ENCODE results near the gene CD2. TPM values are rescaled to one million over a fixed set of nuclear protein-coding genes. Genes with fewer than 3 reads are reported as not detected.

The CD2 gene
- total and polyA plus RNA-seq, 5 experiments from 2014 or later, result 178 to 240 (median 197) TPM

DNA sequence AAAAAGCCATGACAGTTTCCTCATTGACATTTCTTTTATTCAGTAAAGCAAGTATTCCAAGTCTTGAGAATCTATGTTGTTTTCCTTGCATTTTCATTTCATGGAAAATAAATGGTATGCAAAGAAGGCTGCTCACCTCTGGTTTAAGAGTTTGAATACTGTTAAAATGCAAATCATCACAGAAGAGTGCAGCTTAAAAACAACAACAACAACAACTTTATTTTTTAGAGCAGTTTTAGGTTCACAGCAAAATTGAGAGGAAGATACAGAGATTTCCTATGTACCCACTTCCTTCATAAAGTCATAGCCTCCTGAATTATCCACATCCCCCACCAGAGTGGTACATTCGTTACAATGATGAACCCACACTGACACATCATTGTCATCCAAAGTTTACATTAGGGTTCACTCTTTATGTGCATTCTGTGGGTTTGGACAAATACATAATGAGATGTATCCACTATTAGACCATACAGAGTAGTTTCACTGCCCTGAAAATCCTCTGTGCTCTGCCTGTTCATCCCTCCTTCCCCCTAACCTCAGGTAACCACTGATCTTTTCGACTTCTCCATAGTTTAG lies 39.2 kb downstream of the CD2 start:
- no peak for DNase-seq
- POLR2A ChIA-PET, result interaction anchor here (0.8 kb wide), 1 partner anchor 29 kb away, joined by 3 read pairs; no protein-coding TSS in a partner anchor
- Mint-ChIP-seq H3K27me3 (no peaks in the 10 kb centered on the region), H3K36me3 (no peaks in the 10 kb centered on the region), H3K4me3 (no peak overlapping the region), H3K4me1 (peaks cover 21 to 68% (median 43%) of the 10 kb centered on the region in 4 donors), H3K27ac (peak overlapping the region in 4 of 10 donors; percentile 13 to 77 (median 29)), H3K9me3 (peaks cover 0 to 3% (median 0%) of the 10 kb centered on the region in 9 donors)
- no peak for ATAC-seq

DNA sequence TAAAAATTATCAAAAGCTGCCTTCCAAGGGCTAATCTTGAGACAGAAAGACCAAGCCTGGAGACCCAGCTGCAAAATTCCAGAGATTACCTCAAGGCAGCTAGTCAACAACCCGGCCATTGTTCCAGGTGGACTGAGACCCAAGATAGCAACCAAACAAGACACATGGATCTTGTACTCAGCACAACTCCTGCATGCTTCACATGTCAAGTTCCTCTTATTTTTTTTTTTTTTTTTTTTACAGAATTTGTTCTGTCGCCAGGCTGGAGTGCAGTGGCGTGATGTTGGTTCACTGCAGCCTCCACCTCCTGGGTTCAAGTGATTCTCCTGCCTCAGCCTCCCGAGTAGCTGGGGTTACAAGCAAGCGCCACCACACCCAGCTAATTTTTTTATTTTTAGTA lies 40.1 kb downstream of the CD2 start:
- no peak for ATAC-seq
- H3K27me3 Mint-ChIP-seq, result no peaks in the 10 kb centered on the region
- no peak for DNase-seq
- POLR2A ChIA-PET, result interaction anchor here (0.9 to 1.2 kb wide), 2 partner anchors 16 to 23 kb away, joined by 3 to 4 read pairs; no protein-coding TSS in a partner anchor
- H3K27ac Mint-ChIP-seq, result peak overlapping the region in 3 of 10 donors; percentile 14 to 51 (median 32)
- no peak overlapping the region for H3K4me3 Mint-ChIP-seq
- no peaks in the 10 kb centered on the region for H3K36me3 Mint-ChIP-seq
- peaks cover 25 to 69% (median 50%) of the 10 kb centered on the region in 4 donors for H3K4me1 Mint-ChIP-seq
- H3K9me3 Mint-ChIP-seq, result peaks cover 0 to 3% (median 0%) of the 10 kb centered on the region in 9 donors

DNA sequence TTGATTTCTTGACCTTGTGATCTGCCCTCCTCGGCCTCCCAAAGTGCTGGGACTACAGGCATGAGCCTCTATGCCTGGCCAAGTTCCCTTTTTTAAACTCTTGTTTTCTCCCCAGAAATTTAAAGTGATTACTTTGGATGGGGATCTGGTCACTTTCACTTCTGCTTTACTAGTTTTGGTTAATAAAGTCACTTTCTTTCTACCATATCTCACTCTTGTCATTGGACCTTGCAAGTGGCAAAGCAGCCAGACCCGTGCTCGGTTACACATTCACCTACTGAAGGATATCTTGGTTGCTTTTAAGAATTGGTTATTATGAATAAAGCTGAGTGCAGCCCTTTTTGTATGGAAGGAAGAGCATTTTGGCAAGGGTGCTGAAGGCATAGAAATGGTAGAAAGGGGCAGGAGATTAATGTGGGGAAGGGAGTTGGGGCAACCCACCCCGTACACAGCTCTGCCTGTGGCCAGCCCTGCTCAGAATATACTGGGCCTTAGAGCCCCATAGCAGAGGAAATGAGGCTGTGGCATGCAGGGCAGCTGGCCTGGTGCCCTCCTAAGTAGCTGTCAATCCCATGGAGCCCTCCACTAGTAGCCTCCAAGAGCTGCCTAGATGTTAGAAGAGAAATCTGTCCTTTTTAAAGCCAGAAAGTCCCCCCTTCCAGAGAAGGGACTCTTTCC lies 40.7 kb downstream of the CD2 start:
- Mint-ChIP-seq H3K9me3 (peaks cover 0 to under 1% (median 0%) of the 10 kb centered on the region in 9 donors), H3K4me1 (peaks cover 28 to 71% (median 53%) of the 10 kb centered on the region in 4 donors), H3K27me3 (no peaks in the 10 kb centered on the region), H3K27ac (peak overlapping the region in 6 of 10 donors; percentile 26 to 72 (median 43)), H3K36me3 (peaks cover 0 to 2% (median 0%) of the 10 kb centered on the region in 3 donors), H3K4me3 (no peak overlapping the region)
- POLR2A ChIA-PET, result interaction anchor here (0.9 to 1.7 kb wide), 5 partner anchors 9 to 32 kb away, joined by 3 to 5 read pairs (median 4); no protein-coding TSS in a partner anchor
- DNase-seq (no peak), ATAC-seq (peak in 1 of 2 donors; percentile 14)

DNA sequence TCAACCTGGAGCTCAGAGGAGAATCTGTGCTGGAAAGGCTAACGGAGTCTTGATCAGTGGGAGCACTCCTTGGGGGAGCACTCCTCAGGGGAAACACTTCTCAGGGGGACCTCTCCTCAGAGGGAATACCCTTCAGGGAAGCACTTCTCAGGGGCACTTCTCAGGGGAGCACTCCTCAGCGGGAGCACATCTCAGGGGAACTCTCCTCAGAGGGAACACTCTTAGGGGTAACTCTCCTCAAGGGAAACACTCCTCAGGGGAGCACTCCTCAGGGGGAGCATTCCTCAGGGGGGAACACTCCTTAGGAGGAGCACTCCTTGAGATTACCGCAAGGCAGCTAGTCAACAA lies 41.2 kb downstream of the CD2 start:
- Mint-ChIP-seq H3K27ac (peak overlapping the region in 1 of 10 donors; percentile 72), H3K27me3 (no peaks in the 10 kb centered on the region), H3K4me3 (no peak overlapping the region), H3K9me3 (no peaks in the 10 kb centered on the region), H3K36me3 (peaks cover 0 to 2% (median 0%) of the 10 kb centered on the region in 3 donors), H3K4me1 (peaks cover 33 to 71% (median 56%) of the 10 kb centered on the region in 4 donors)
- ATAC-seq (no peak), DNase-seq (no peak)
- POLR2A ChIA-PET, result interaction anchor here (0.9 to 1.7 kb wide), 4 partner anchors 9 to 32 kb away, joined by 3 to 5 read pairs (median 4); no protein-coding TSS in a partner anchor

DNA sequence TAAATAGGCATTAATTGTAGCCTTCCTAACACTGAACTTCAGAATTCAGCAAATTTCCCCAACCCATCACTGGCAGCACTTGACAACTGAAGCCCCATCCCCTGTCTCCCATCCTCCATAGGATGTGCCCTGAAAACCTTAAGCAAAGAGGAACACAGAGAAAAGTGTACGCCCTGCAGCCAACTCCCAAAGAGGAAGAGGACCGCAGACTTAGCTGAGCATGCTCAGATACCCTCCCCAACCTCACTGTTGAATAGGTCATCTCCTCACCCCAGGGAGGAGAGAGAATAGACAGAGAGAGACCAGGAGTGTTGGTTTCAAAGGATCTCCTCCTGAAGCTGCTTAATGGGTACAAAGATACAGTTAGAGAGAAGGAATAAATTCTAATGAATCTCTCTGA lies 50.5 kb downstream of the CD2 start:
- Mint-ChIP-seq H3K27ac (peak overlapping the region in 5 of 10 donors; percentile 23 to 93 (median 68)), H3K4me1 (peaks cover 25 to 71% (median 54%) of the 10 kb centered on the region in 4 donors), H3K4me3 (peak overlapping the region in 4 of 10 donors; percentile 15 to 85 (median 34)), H3K9me3 (no peaks in the 10 kb centered on the region), H3K27me3 (no peaks in the 10 kb centered on the region), H3K36me3 (peaks cover 0 to 2% (median 0%) of the 10 kb centered on the region in 3 donors)
- POLR2A ChIA-PET, result interaction anchor here (1.4 to 1.9 kb wide), 2 partner anchors 35 to 38 kb away, joined by 3 to 4 read pairs; no protein-coding TSS in a partner anchor
- ATAC-seq, result no peak
- DNase-seq, result no peak

DNA sequence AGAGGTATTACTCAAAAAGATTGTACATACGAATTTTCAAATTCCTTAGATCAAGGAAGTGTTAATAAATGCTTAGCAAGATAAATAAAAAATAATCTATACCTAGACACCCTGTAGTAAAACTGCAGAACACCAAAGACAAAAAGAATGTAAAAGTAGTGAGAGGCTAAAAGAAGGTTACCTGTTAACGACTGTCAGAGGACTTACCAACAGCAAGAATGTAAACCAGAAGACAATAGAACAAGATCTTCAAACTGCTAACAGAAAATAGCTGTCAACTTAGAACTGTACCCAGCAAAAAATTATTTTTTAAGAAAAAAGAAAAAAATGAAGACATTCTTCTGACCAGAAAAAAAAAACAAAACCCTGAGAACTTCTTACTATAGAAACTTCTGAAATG lies 51.2 kb downstream of the CD2 start:
- Mint-ChIP-seq H3K4me3 (peak overlapping the region in 4 of 10 donors; percentile 14 to 85 (median 26)), H3K9me3 (peaks cover 0 to under 1% (median 0%) of the 10 kb centered on the region in 9 donors), H3K4me1 (peaks cover 21 to 71% (median 52%) of the 10 kb centered on the region in 4 donors), H3K27me3 (no peaks in the 10 kb centered on the region), H3K27ac (peak overlapping the region in 6 of 10 donors; percentile 8 to 93 (median 84)), H3K36me3 (no peaks in the 10 kb centered on the region)
- no peak for ATAC-seq
- POLR2A ChIA-PET, result interaction anchor here (1.4 to 1.9 kb wide), 2 partner anchors 36 to 39 kb away, joined by 3 to 4 read pairs; no protein-coding TSS in a partner anchor
- DNase-seq, result no peak

DNA sequence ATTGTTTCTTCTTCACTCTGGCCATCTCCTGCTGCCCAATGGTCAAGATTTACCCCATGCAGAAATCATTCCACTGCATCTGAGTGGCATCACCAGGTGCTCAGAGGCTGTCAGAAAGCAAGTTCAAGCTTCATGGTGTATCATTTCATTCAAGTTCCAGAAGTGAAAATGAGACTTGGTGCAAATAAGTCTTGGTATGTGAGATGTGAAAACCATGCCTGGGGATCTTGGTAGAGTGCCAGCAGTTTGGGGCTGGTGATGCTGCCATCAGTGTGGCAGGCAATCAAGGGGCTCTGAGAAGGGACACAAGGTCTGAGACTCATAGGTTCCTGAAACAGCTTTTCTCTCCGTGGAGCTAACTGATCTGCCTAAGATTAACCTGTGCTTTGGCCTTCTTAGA lies 52.0 kb downstream of the CD2 start:
- Mint-ChIP-seq H3K27ac (peak overlapping the region in 8 of 10 donors; percentile 8 to 93 (median 88)), H3K36me3 (no peaks in the 10 kb centered on the region), H3K9me3 (peaks cover 0 to 2% (median 0%) of the 10 kb centered on the region in 9 donors), H3K27me3 (no peaks in the 10 kb centered on the region), H3K4me3 (peak overlapping the region in 4 of 10 donors; percentile 20 to 85 (median 62)), H3K4me1 (peaks cover 19 to 69% (median 50%) of the 10 kb centered on the region in 4 donors)
- POLR2A ChIA-PET, result interaction anchor here (0.6 to 1.3 kb wide), 2 partner anchors 37 to 42 kb away, joined by 3 read pairs; no protein-coding TSS in a partner anchor
- DNase-seq, result peak in 4 of 10 donors; percentile 20 to 33 (median 27)
- ATAC-seq, result peak; percentile 36 to 57

DNA sequence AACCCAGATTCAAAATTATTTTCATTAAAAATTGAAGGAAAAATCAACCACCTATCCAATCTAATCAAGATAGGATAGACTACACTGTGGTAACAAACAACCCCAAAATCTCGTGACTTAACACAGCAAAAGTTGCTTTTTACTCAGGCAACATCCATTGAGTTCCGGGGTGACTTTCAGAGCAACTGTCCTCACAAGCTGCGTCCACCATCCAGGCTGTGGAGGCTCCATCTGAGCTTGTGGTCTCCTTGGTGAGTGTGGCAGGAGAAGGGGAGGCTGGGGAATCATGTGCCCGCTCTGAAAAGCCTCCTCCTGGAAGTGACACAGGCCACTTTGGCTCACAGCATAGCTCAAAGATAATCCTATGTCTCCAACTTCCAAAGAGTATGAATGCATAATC lies 52.4 kb downstream of the CD2 start:
- H3K4me1 Mint-ChIP-seq, result peaks cover 19 to 72% (median 52%) of the 10 kb centered on the region in 4 donors
- peaks cover 0 to 3% (median 0%) of the 10 kb centered on the region in 3 donors for H3K36me3 Mint-ChIP-seq
- H3K27me3 Mint-ChIP-seq, result no peaks in the 10 kb centered on the region
- DNase-seq (no peak), ATAC-seq (no peak)
- peak overlapping the region in 8 of 10 donors; percentile 23 to 93 (median 88) for H3K27ac Mint-ChIP-seq
- H3K4me3 Mint-ChIP-seq, result peak overlapping the region in 3 of 10 donors; percentile 61 to 85 (median 63)
- peaks cover 0 to 4% (median 0%) of the 10 kb centered on the region in 9 donors for H3K9me3 Mint-ChIP-seq
- POLR2A ChIA-PET, result interaction anchor here (0.6 to 1.3 kb wide), 2 partner anchors 37 to 42 kb away, joined by 3 read pairs; no protein-coding TSS in a partner anchor

DNA sequence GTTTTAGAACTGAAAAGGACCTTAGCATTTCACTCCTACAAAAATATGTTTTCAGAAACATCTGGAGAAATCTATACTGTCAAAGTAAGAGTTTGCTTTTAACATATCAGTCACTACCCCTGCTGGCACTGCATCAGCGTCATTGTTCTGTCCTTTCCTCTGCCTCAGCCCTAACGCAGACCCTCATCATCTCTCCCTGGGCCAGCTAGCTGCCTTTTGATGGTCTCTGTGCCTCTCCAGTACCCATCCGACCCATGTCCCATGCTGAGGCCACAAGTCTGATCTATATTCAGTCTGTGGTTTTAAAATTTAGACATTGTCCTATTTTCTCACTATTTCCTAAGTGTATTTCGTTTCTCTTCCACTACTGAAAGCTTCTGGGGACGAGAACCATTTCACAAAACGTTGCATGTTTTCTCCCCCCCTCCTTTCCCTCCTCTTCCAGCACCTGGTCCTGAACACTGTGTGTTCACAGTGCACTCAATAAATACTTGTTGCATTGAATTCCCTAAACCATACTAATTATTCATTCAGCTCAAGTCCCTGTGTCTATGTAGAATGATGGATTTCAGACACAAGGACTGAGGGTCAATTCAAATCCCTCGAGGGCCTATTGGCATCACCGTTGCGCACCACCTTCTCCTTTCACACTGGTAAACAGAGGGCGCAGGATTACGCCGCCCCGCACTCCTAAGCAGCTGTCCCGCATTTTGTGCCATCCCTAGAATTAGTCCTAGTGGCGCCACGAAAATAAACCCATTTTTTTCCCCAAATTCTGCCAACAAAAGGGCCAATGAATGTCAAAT lies 53.4 kb downstream of the CD2 start:
- H3K4me3 Mint-ChIP-seq, result peak overlapping the region in 3 of 10 donors; percentile 50 to 64 (median 57)
- H3K27me3 Mint-ChIP-seq, result no peaks in the 10 kb centered on the region
- H3K9me3 Mint-ChIP-seq, result peaks cover 0 to 10% (median 6%) of the 10 kb centered on the region in 9 donors
- ATAC-seq (no peak), DNase-seq (no peak)
- H3K36me3 Mint-ChIP-seq, result peaks cover 0 to 9% (median 5%) of the 10 kb centered on the region in 3 donors
- H3K4me1 Mint-ChIP-seq, result peaks cover 19 to 68% (median 51%) of the 10 kb centered on the region in 4 donors
- peak overlapping the region in 8 of 10 donors; percentile 36 to 93 (median 76) for H3K27ac Mint-ChIP-seq
- POLR2A ChIA-PET, result interaction anchor here (1.2 to 1.3 kb wide), 2 partner anchors 43 to 53 kb away, joined by 3 read pairs; partner anchors contain the start of gene CD2

DNA sequence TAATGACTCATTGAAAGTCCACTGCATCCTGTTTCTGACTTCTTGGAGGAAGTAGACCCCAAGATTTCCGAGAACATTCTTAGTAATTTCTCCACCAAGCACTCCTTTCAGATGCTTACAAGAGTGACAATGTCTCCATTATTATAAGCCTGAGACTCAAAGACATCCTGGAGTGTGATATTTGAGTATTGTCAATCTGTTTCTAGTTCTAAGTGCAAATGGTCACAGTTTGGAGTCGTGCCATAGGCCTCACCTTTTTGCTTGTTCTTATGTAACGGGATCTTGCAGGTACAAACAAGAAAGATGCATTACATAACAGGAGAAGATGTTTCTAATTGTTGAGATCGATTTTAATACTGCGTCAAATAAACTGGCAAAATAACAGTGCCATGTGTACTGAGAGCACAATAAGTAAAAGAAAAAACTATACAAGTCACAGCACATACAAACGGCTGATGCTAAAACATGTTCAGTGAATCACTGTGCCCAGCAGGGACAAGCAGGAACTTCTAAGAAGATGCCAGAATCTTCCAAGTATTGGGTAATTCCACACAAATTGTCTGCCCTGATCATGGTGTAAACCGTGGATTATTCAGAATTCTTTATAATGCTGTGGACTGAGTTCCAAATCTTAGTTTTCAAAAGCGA lies 54.1 kb downstream of the CD2 start:
- Mint-ChIP-seq H3K4me1 (peaks cover 19 to 68% (median 50%) of the 10 kb centered on the region in 4 donors), H3K9me3 (peaks cover 0 to 18% (median 13%) of the 10 kb centered on the region in 9 donors), H3K27me3 (no peaks in the 10 kb centered on the region), H3K36me3 (peaks cover 0 to 15% (median 11%) of the 10 kb centered on the region in 3 donors), H3K27ac (peak overlapping the region in 8 of 10 donors; percentile 36 to 93 (median 84)), H3K4me3 (peak overlapping the region in 4 of 10 donors; percentile 19 to 73 (median 57))
- POLR2A ChIA-PET, result interaction anchor here (1.2 to 1.6 kb wide), 2 partner anchors 17 to 54 kb away, joined by 3 to 4 read pairs; partner anchors contain the start of gene CD2
- DNase-seq (no peak), ATAC-seq (no peak)

Data from naive thymus-derived CD8-positive, alpha-beta T cell (primary cell).